ENCODE measurements around the gene FHL1. TPM values are rescaled to one million over a fixed set of nuclear protein-coding genes. Genes with fewer than 3 reads are reported as not detected.

The FHL1 gene
- total and polyA plus RNA-seq, 5 donors: 255 to 871 (median 335) TPM

DNA sequence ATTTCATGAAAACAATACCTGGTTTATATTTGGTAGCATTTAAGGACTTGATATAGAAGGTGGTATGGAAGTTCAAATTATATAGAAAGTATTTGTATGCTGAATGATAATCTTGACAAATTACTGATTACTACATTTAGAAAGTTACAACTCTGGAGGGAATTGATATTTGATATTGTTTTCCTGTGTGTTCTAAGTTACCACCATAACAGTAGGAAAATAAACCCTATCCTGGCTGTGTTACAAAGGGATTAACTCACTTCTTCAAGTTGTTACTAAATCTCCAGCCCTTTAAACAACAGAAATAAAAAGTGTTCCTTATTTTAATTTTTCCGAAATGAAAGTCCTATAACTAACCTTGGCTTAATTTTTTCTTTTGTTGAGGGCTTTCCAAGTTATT, 36.6 kb downstream of the FHL1 start:
- DNase-seq (no peak), ATAC-seq (no peak)
- intact Hi-C loops (cut with DNase I): no loop called here
- Histone ChIP-seq H3K27ac (ENCODE audit: low read length) (no peak overlapping the region), H3K4me3 (ENCODE audit: low read length) (no peak overlapping the region), H3K9me3 (ENCODE audit: control insufficient read depth, low read length) (no peaks in the 10 kb centered on the region), H3K4me1 (ENCODE audit: control insufficient read depth, insufficient read depth, low read length) (peaks cover 3% of the 10 kb centered on the region), H3K27me3 (ENCODE audit: control insufficient read depth, insufficient read depth) (no peaks in the 10 kb centered on the region)
- WGBS: 31% methylated on average over 1 of the region's 1 CpG

DNA sequence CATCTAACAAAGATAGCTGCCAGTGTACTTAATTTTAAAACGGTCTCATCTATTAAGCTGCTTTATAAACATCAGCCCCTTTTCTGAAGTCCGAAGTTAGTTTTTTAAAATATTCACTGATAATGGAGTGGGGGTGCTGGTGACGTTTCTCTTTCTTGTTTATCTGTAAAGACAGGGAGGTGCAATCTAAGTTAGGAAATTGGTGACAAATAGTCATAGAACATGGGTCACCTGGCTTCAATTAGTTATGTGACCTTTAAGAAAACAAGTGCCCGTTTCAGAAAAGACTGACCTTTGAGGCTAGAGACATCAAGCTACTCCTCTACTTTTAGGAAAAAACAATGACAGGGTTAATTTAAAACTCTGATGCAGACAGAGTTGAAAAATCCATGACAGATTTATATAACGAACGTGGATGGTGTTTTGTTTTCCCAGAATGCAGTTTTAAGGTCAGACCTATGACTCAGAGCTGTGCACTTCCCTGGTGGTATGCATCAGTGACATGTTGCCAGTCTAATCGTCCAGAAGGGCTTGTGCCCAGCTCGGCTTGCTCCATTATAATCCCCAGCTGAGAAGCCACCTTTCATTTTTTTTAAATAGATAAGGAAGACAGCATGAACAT, 38.2 kb downstream of the FHL1 start:
- intact Hi-C loops (cut with DNase I): no loop called here
- 8% methylated on average over 8 of the region's 8 CpGs for WGBS
- DNase-seq: no peak
- Histone ChIP-seq H3K4me1 (ENCODE audit: control insufficient read depth, insufficient read depth, low read length) (peaks cover 9% of the 10 kb centered on the region), H3K27me3 (ENCODE audit: control insufficient read depth, insufficient read depth) (no peaks in the 10 kb centered on the region), H3K9me3 (ENCODE audit: control insufficient read depth, low read length) (no peaks in the 10 kb centered on the region), H3K4me3 (ENCODE audit: low read length) (peak overlapping the region; percentile 5), H3K27ac (ENCODE audit: low read length) (peak overlapping the region; percentile 33)
- ATAC-seq: peak; percentile 67 to 85

- H3K4me3 ChIP-seq (ENCODE audit: low read length): no peak overlapping the region
- H3K27me3 ChIP-seq (ENCODE audit: control insufficient read depth, insufficient read depth): no peaks in the 10 kb centered on the region
- ATAC-seq (no peak), DNase-seq (no peak)
- H3K9me3 ChIP-seq (ENCODE audit: control insufficient read depth, low read length): no peaks in the 10 kb centered on the region
- 21% methylated on average over 3 of the region's 3 CpGs for WGBS
- intact Hi-C loops (cut with DNase I): no loop called here
- peaks cover 9% of the 10 kb centered on the region for H3K4me1 ChIP-seq (ENCODE audit: control insufficient read depth, insufficient read depth, low read length)
- peak overlapping the region; percentile 33 for H3K27ac ChIP-seq (ENCODE audit: low read length)
Measured at GRCh38 chrX:136186023-136186413, 38.7 kb downstream of the FHL1 start.

- no peaks in the 10 kb centered on the region for H3K9me3 ChIP-seq (ENCODE audit: control insufficient read depth, low read length)
- intact Hi-C loops (cut with DNase I): no loop called here
- no peaks in the 10 kb centered on the region for H3K27me3 ChIP-seq (ENCODE audit: control insufficient read depth, insufficient read depth)
- H3K27ac ChIP-seq (ENCODE audit: low read length): peak overlapping the region; percentile 71
- 8% methylated on average over 2 of the region's 2 CpGs for WGBS
- ATAC-seq (peak; percentile 61 to 66), DNase-seq (peak in 2 of 3 donors; percentile 73 to 75)
- no peak overlapping the region for H3K4me3 ChIP-seq (ENCODE audit: low read length)
- H3K4me1 ChIP-seq (ENCODE audit: control insufficient read depth, insufficient read depth, low read length): peaks cover 14% of the 10 kb centered on the region
Measured at GRCh38 chrX:136189222-136189621, 41.9 kb downstream of the FHL1 start.

DNA sequence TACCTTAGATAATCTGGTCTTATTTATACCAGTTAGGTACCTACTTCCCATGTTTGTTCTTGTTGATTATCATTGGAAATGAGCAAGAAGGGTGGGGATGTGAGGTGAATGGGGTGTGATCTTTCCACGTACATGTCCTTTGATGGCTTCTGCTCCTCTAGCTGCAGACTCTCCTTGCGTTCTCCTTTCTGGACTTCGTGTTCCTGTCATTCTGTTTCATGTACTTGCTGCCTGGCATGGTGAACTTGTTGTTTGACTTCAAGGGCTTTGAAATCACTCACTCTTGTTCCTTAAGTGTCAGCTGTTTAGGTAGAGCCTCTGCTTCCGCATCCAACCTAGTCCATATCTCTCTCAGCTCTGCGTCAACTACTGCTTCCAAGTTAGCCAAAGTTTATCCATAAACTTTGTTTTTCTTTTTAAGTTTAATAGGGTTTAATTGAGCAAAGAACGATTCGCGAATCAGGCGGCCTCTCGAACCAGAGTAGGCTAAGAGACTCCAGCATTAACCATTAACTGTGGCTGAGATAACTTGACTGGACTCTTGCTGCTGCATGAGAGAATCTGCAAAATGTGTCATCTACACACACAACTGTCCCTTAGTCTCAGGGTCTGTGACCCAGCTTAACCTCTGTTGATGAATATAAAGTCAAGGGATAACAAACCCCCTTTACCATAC, 42.8 kb downstream of the FHL1 start:
- no peak overlapping the region for H3K4me3 ChIP-seq (ENCODE audit: low read length)
- H3K27me3 ChIP-seq (ENCODE audit: control insufficient read depth, insufficient read depth): no peaks in the 10 kb centered on the region
- ATAC-seq (no peak), DNase-seq (no peak)
- H3K27ac ChIP-seq (ENCODE audit: low read length): peak overlapping the region; percentile 89
- no peaks in the 10 kb centered on the region for H3K9me3 ChIP-seq (ENCODE audit: control insufficient read depth, low read length)
- WGBS: 65% methylated on average over 10 of the region's 10 CpGs
- intact Hi-C loops (cut with DNase I): no loop called here
- peaks cover 15% of the 10 kb centered on the region for H3K4me1 ChIP-seq (ENCODE audit: control insufficient read depth, insufficient read depth, low read length)

GRCh38 chrX:136191171-136191570, 43.8 kb downstream of the FHL1 start:
- 35% methylated on average over 6 of the region's 6 CpGs for WGBS
- DNase-seq (no peak), ATAC-seq (peak; percentile 53 to 64)
- intact Hi-C loops (cut with DNase I): no loop called here
- no peak overlapping the region for H3K4me3 ChIP-seq (ENCODE audit: low read length)
- H3K4me1 ChIP-seq (ENCODE audit: control insufficient read depth, insufficient read depth, low read length): peaks cover 22% of the 10 kb centered on the region
- H3K27me3 ChIP-seq (ENCODE audit: control insufficient read depth, insufficient read depth): no peaks in the 10 kb centered on the region
- no peaks in the 10 kb centered on the region for H3K9me3 ChIP-seq (ENCODE audit: control insufficient read depth, low read length)
- peak overlapping the region; percentile 89 for H3K27ac ChIP-seq (ENCODE audit: low read length)

DNA sequence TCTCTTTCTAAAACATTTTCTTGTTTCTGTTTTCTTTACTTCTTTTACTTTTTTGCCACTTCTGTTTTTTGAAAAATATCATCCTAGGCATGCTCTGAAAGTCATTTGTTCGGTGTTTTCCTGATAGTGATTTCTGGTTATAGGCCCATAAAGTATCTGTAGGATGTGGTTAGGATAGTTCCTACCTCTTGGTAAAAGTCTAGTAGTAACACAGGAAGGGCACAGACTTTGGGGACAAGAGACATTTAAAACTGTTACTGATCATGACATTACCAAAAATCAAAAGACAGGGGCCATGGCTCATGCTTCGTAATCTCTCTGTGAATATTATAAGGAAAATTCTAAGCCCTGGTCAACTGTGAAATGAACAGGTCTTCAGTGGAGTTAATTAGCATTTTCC, 44.8 kb downstream of the FHL1 start:
- ATAC-seq: no peak
- Histone ChIP-seq H3K27me3 (ENCODE audit: control insufficient read depth, insufficient read depth) (no peaks in the 10 kb centered on the region), H3K9me3 (ENCODE audit: control insufficient read depth, low read length) (no peaks in the 10 kb centered on the region), H3K27ac (ENCODE audit: low read length) (peak overlapping the region; percentile 27), H3K4me1 (ENCODE audit: control insufficient read depth, insufficient read depth, low read length) (peaks cover 23% of the 10 kb centered on the region), H3K4me3 (ENCODE audit: low read length) (no peak overlapping the region)
- intact Hi-C loops (cut with DNase I): no loop called here
- DNase-seq: no peak
- 77% methylated on average over 2 of the region's 2 CpGs for WGBS

GRCh38 chrX:136192839-136193414, 45.6 kb downstream of the FHL1 start:
- peak; percentile 63 to 78 for ATAC-seq
- Histone ChIP-seq H3K4me1 (ENCODE audit: control insufficient read depth, insufficient read depth, low read length) (peaks cover 23% of the 10 kb centered on the region), H3K27ac (ENCODE audit: low read length) (peak overlapping the region; percentile 92), H3K27me3 (ENCODE audit: control insufficient read depth, insufficient read depth) (no peaks in the 10 kb centered on the region), H3K4me3 (ENCODE audit: low read length) (no peak overlapping the region), H3K9me3 (ENCODE audit: control insufficient read depth, low read length) (no peaks in the 10 kb centered on the region)
- WGBS: 32% methylated on average over 3 of the region's 3 CpGs
- no peak for DNase-seq
- intact Hi-C loops (cut with DNase I): no loop called here

- no peak for ATAC-seq
- Histone ChIP-seq H3K9me3 (ENCODE audit: control insufficient read depth, low read length) (no peaks in the 10 kb centered on the region), H3K4me3 (ENCODE audit: low read length) (no peak overlapping the region), H3K4me1 (ENCODE audit: control insufficient read depth, insufficient read depth, low read length) (peaks cover 23% of the 10 kb centered on the region), H3K27ac (ENCODE audit: low read length) (peak overlapping the region; percentile 77), H3K27me3 (ENCODE audit: control insufficient read depth, insufficient read depth) (no peaks in the 10 kb centered on the region)
- 16% methylated on average over 4 of the region's 4 CpGs for WGBS
- intact Hi-C loops (cut with DNase I): no loop called here
- DNase-seq: peak in 1 of 3 donors; percentile 57
Measured at GRCh38 chrX:136193771-136194170, 46.4 kb downstream of the FHL1 start.

- no peak overlapping the region for H3K4me3 ChIP-seq (ENCODE audit: low read length)
- H3K4me1 ChIP-seq (ENCODE audit: control insufficient read depth, insufficient read depth, low read length): peaks cover 20% of the 10 kb centered on the region
- WGBS: 99% methylated on average over 2 of the region's 2 CpGs
- H3K27me3 ChIP-seq (ENCODE audit: control insufficient read depth, insufficient read depth): no peaks in the 10 kb centered on the region
- intact Hi-C loops (cut with DNase I): no loop called here
- DNase-seq: no peak
- ATAC-seq: no peak
- H3K9me3 ChIP-seq (ENCODE audit: control insufficient read depth, low read length): no peaks in the 10 kb centered on the region
- peak overlapping the region; percentile 50 for H3K27ac ChIP-seq (ENCODE audit: low read length)
Measured at GRCh38 chrX:136194536-136194935, 47.2 kb downstream of the FHL1 start.

GRCh38 chrX:136195247-136195646, 47.9 kb downstream of the FHL1 start:
- WGBS: 27% methylated on average over 4 of the region's 4 CpGs
- H3K9me3 ChIP-seq (ENCODE audit: control insufficient read depth, low read length): no peaks in the 10 kb centered on the region
- no peaks in the 10 kb centered on the region for H3K27me3 ChIP-seq (ENCODE audit: control insufficient read depth, insufficient read depth)
- H3K27ac ChIP-seq (ENCODE audit: low read length): no peak overlapping the region
- intact Hi-C loops (cut with DNase I): no loop called here
- no peak for DNase-seq
- H3K4me3 ChIP-seq (ENCODE audit: low read length): no peak overlapping the region
- ATAC-seq: peak in 1 of 2 donors; percentile 58
- peaks cover 16% of the 10 kb centered on the region for H3K4me1 ChIP-seq (ENCODE audit: control insufficient read depth, insufficient read depth, low read length)

Data from right cardiac atrium (tissue), 5 donors.